Right lobe of liver (tissue), 6 donors: ENCODE results near the gene CFAP251. TPM values are rescaled to one million over a fixed set of nuclear protein-coding genes. Genes with fewer than 3 reads are reported as not detected.

Experiments
- ATAC-seq, 4 donors: fragments of 200-7000 bp; cut with Tn5 transposase; one replicate each; pipeline ENCODE4 v1.9.1; 2020; ENCODE audit warnings: mild to moderate bottlenecking in 4 of 4, moderate library complexity in 4 of 4
- DNase-seq, 3 donors: peaks; one replicate each; pipeline ENCODE4 v3.0.0-alpha.2; 2020
- H3K27ac ChIP-seq, 3 donors: fragments of 200-600 bp; one replicate each; pipeline ENCODE4 v1.8.0; 2022
- H3K27me3 ChIP-seq, 2 donors: fragments of 200-600 bp; one replicate each; pipeline ENCODE4 v1.8.0; 2022
- H3K36me3 ChIP-seq, 4 donors: fragments of 200-600 bp; sonication (generic) in 1 of 4; one replicate each; pipeline versions ENCODE4 v1.5.1 to v1.8.0; 2017 to 2022; ENCODE audit warnings: control low read depth in 1 of 4
- H3K4me1 ChIP-seq, 4 donors: fragments of 200-600 bp; sonication (generic) in 1 of 4; one replicate each; pipeline versions ENCODE4 v1.5.1 to v1.8.0; 2017 to 2022; ENCODE audit warnings: control low read depth in 1 of 4
- H3K4me3 ChIP-seq, 3 donors: fragments of 200-600 bp; one replicate each; pipeline ENCODE4 v1.8.0; 2022
- H3K9me3 ChIP-seq, 4 donors: fragments of 200-600 bp; sonication (generic) in 1 of 4; one replicate each; pipeline versions ENCODE4 v1.5.1 to v1.8.0; 2017 to 2022; ENCODE audit warnings: control low read depth in 1 of 4
- CTCF ChIP-seq, 4 donors: fragments of 200-600 bp in 3 of 4; fragments of 450-650 bp in 1 of 4; IDR thresholded peaks; one replicate each; pipeline versions ENCODE4 v1.5.1 to v1.8.0; 2016 to 2022; ENCODE audit warnings: antibody characterized with exemption in 4 of 4, mild to moderate bottlenecking in 2 of 4
- POLR2A ChIP-seq: fragments of 450-650 bp; IDR thresholded peaks from one replicate; pipeline ENCODE4 v1.6.1; 2017; ENCODE audit warnings: antibody characterized with exemption, mild to moderate bottlenecking
- WGBS: methylation state at CpG from one replicate; pipeline ENCODE4 v1.1.6; 2018; ENCODE audit warnings: low coverage, low lambda C conversion rate; ENCODE audit not compliant: insufficient coverage; ENCODE audit errors: missing lambda C conversion rate; 5-methylcytosine and 5-hydroxymethylcytosine counted together
- intact Hi-C, 2 donors: fragments of 100-400 bp; cut with DNase I; formaldehyde crosslinking; loops; one replicate each; pipeline versions ENCODE4 v1.11.2 to v1.14.1; 2022
- total RNA-seq, 6 experiments: library from RNA; depleted of rRNA in 2 of 6; stranded (reverse); fragments of >200 nt in 2 of 6; fragmentation: NEBNext Ultra II Directional in 3 of 6; extraction: Animal tissue kit (Norgen Biotek cat#: 25700) in 3 of 6; gene quantifications; one replicate each; pipeline versions ENCODE4 v1.1.0 to v1.2.4, GENCODE V29; 2016 to 2023
- donor health status: DM: no; HTN: yes; CAD: no.
- donor health status: DM: no; HTN: no; CAD: no.
- donor health status: DM: no; HTN: no; CAD: no.
- donor health status: DM: no; HTN: yes; CAD: no.
- donor health status: DM: no; HTN: yes; CAD: no.

Gene CFAP251
- total RNA-seq, 6 experiments from 2014 or later, result 1.0 to 6.2 (median 2.4) TPM

GRCh38 chr12:121942145-121942718, 23.8 kb downstream of the CFAP251 start:
- no peak overlapping the region for H3K27ac ChIP-seq
- no peaks in the 10 kb centered on the region for H3K9me3 ChIP-seq
- intact Hi-C loops, result no loop called here
- no peak for TF ChIP-seq CTCF (IDR thresholded peaks at IDR 0.05)
- no peak for TF ChIP-seq POLR2A
- no peaks in the 10 kb centered on the region for H3K4me1 ChIP-seq
- no peak for DNase-seq
- H3K4me3 ChIP-seq, result no peak overlapping the region
- no peaks in the 10 kb centered on the region for H3K36me3 ChIP-seq
- WGBS, result 94% methylated on average over 9 of the region's 15 CpGs
- ATAC-seq, result no peak
- no peaks in the 10 kb centered on the region for H3K27me3 ChIP-seq

- Histone ChIP-seq H3K9me3 (no peaks in the 10 kb centered on the region), H3K27ac (no peak overlapping the region), H3K36me3 (no peaks in the 10 kb centered on the region), H3K4me3 (no peak overlapping the region), H3K4me1 (no peaks in the 10 kb centered on the region), H3K27me3 (no peaks in the 10 kb centered on the region)
- intact Hi-C loops, result no loop called here
- TF ChIP-seq CTCF (IDR thresholded peaks at IDR 0.05) (no peak), POLR2A (no peak)
- ATAC-seq (no peak), DNase-seq (no peak)
These were observed 25.5 kb downstream of the CFAP251 start for GRCh38 chr12:121943926-121944325.

GRCh38 chr12:121946313-121947025, 28.1 kb downstream of the CFAP251 start:
- TF ChIP-seq CTCF (IDR thresholded peaks at IDR 0.05) (no peak), POLR2A (no peak)
- ATAC-seq (no peak), DNase-seq (no peak)
- WGBS, result 100% methylated on average over 1 of the region's 2 CpGs
- intact Hi-C loops, result no loop called here
- no peaks in the 10 kb centered on the region for H3K36me3 ChIP-seq
- no peaks in the 10 kb centered on the region for H3K4me1 ChIP-seq
- H3K9me3 ChIP-seq, result no peaks in the 10 kb centered on the region
- H3K27ac ChIP-seq, result no peak overlapping the region
- H3K27me3 ChIP-seq, result no peaks in the 10 kb centered on the region
- no peak overlapping the region for H3K4me3 ChIP-seq

- intact Hi-C loops, result no loop called here
- 70% methylated on average over 2 of the region's 2 CpGs for WGBS
These were observed 29.6 kb downstream of the CFAP251 start for GRCh38 chr12:121947981-121948380.

More at GRCh38 chr12:121947981-121948380, 29.6 kb downstream of the CFAP251 start:
- Histone ChIP-seq H3K9me3 (no peaks in the 10 kb centered on the region), H3K4me3 (no peak overlapping the region), H3K36me3 (no peaks in the 10 kb centered on the region), H3K27me3 (no peaks in the 10 kb centered on the region), H3K27ac (no peak overlapping the region), H3K4me1 (no peaks in the 10 kb centered on the region)
- TF ChIP-seq POLR2A (no peak), CTCF (IDR thresholded peaks at IDR 0.05) (no peak)
- ATAC-seq, result peak in 1 of 4 donors; percentile 25
- no peak for DNase-seq
